Naive B cell (primary cell): ENCODE results near the gene FGF4. TPM values are rescaled to one million over a fixed set of nuclear protein-coding genes. Genes with fewer than 3 reads are reported as not detected.

ENCODE experiments used
- ATAC-seq, 2 donors: fragments of 150-1000 bp; cut with Tn5 transposase; 2 replicates each; pipeline ENCODE4 v1.10.0; 2021; ENCODE audit warnings: low read depth in 2 of 2, mild to moderate bottlenecking in 2 of 2, moderate library complexity in 2 of 2
- DNase-seq: peaks from one replicate; pipeline ENCODE4 v3.0.0; 2022
- H3K27ac Mint-ChIP-seq, 6 donors: one replicate each; pipeline ENCODE4 v1.8.0; 2020 to 2022; ENCODE audit warnings: mild to moderate bottlenecking in 6 of 6, mixed read lengths in 6 of 6, moderate library complexity in 5 of 6, inconsistent platforms in 2 of 6
- H3K27me3 Mint-ChIP-seq, 3 donors: one replicate each; pipeline ENCODE4 v1.8.0; 2021 to 2022; ENCODE audit warnings: mixed read lengths in 3 of 3, mild to moderate bottlenecking in 1 of 3
- H3K36me3 Mint-ChIP-seq, 2 donors: one replicate each; pipeline ENCODE4 v1.8.0; 2020 to 2022; ENCODE audit warnings: mixed read lengths in 2 of 2, inconsistent platforms in 1 of 2, mild to moderate bottlenecking in 1 of 2
- H3K4me1 Mint-ChIP-seq, 3 donors: one replicate each; pipeline ENCODE4 v1.8.0; 2020 to 2022; ENCODE audit warnings: mixed read lengths in 3 of 3, inconsistent platforms in 1 of 3, mild to moderate bottlenecking in 1 of 3, moderate library complexity in 1 of 3
- H3K4me3 Mint-ChIP-seq, 8 donors: one replicate each; pipeline ENCODE4 v1.8.0; 2020 to 2022; ENCODE audit warnings: mild to moderate bottlenecking in 8 of 8, mixed read lengths in 8 of 8, moderate library complexity in 8 of 8, inconsistent platforms in 2 of 8
- H3K9me3 Mint-ChIP-seq, 7 donors: one replicate each; pipeline ENCODE4 v1.8.0; 2020 to 2022; ENCODE audit warnings: mixed read lengths in 7 of 7, mild to moderate bottlenecking in 5 of 7, inconsistent platforms in 2 of 7, moderate library complexity in 1 of 7
- polyA plus RNA-seq, 6 donors: library from polyadenylated mRNA; unstranded; fragments of 300-500 nt; fragmentation: Illumina TruSeq; gene quantifications; one replicate each; pipeline ENCODE4 v1.2.3, GENCODE V29; 2021; ENCODE audit warnings: low read depth in 6 of 6

The FGF4 gene, protein sequence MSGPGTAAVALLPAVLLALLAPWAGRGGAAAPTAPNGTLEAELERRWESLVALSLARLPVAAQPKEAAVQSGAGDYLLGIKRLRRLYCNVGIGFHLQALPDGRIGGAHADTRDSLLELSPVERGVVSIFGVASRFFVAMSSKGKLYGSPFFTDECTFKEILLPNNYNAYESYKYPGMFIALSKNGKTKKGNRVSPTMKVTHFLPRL
- not detected for polyA plus RNA-seq

- Mint-ChIP-seq H3K9me3 (peaks cover 0 to 3% (median 0%) of the 10 kb centered on the region in 7 donors), H3K36me3 (no peaks in the 10 kb centered on the region), H3K4me1 (no peaks in the 10 kb centered on the region), H3K27me3 (peaks cover 19 to 59% (median 47%) of the 10 kb centered on the region in 3 donors), H3K27ac (no peak within 1 kb of the TSS), H3K4me3 (no peak within 1 kb of the TSS)
- DNase-seq = no peak
- ATAC-seq = no peak
Measured at GRCh38 chr11:69775163-69775755, at the start of gene FGF4. TSS of gene FGF4 (minus strand) at chr11:69775341. CDS start at chr11:69775084, 257 bp downstream.

GRCh38 chr11:69823641-69824265 is 48.6 kb upstream of the FGF4 start:
- no peak for ATAC-seq
- no peak overlapping the region for H3K27ac Mint-ChIP-seq
- H3K27me3 Mint-ChIP-seq = peaks cover 9 to 64% (median 48%) of the 10 kb centered on the region in 3 donors
- peaks cover 0 to 8% (median 4%) of the 10 kb centered on the region in 7 donors for H3K9me3 Mint-ChIP-seq
- H3K36me3 Mint-ChIP-seq = peaks cover 0 to 8% of the 10 kb centered on the region in 2 donors
- H3K4me1 Mint-ChIP-seq = peaks cover 0 to 3% (median 0%) of the 10 kb centered on the region in 3 donors
- no peak for DNase-seq
- H3K4me3 Mint-ChIP-seq = no peak overlapping the region

- H3K9me3 Mint-ChIP-seq = peaks cover 0 to 8% (median 1%) of the 10 kb centered on the region in 7 donors
Measured at GRCh38 chr11:69822676-69823494, 47.7 kb upstream of the FGF4 start.

GRCh38 chr11:69821511-69822040 is 46.4 kb upstream of the FGF4 start:
- Mint-ChIP-seq H3K4me1 (peaks cover 0 to 3% (median 0%) of the 10 kb centered on the region in 3 donors), H3K4me3 (no peak overlapping the region), H3K27ac (no peak overlapping the region), H3K9me3 (peaks cover 0 to 1% (median 0%) of the 10 kb centered on the region in 7 donors), H3K36me3 (peaks cover 0 to 8% of the 10 kb centered on the region in 2 donors), H3K27me3 (peaks cover 7 to 67% (median 50%) of the 10 kb centered on the region in 3 donors)
- ATAC-seq (no peak), DNase-seq (no peak)

More at GRCh38 chr11:69822676-69823494, 47.7 kb upstream of the FGF4 start:
- Mint-ChIP-seq H3K27ac (no peak overlapping the region), H3K36me3 (peaks cover 0 to 8% of the 10 kb centered on the region in 2 donors), H3K4me1 (peaks cover 0 to 3% (median 0%) of the 10 kb centered on the region in 3 donors), H3K4me3 (no peak overlapping the region), H3K27me3 (peaks cover 9 to 64% (median 48%) of the 10 kb centered on the region in 3 donors)
- no peak for DNase-seq
- ATAC-seq = no peak

DNA sequence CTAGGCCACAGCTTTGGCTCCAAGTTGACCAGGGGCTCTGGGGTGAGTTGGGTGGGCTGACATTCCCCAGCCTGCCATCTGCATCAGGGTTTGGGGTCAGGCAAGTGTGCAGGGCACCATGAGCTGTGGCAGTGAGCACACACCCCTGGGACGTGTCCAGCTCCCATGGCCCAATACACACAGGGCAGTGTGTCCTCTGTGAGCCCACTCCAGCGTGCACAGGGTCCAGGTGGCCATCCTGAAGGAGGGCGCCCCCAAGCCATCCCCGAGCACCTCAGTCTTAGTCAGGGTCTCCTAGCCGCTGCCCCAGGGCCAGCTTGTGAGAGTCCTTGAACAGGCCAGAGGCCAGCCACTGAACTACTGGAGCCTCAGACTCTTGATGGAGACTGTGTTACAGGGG is 45.3 kb upstream of the FGF4 start:
- no peaks in the 10 kb centered on the region for H3K9me3 Mint-ChIP-seq
- DNase-seq = no peak
- peaks cover 0 to 8% of the 10 kb centered on the region in 2 donors for H3K36me3 Mint-ChIP-seq
- H3K27me3 Mint-ChIP-seq = peaks cover 5 to 72% (median 55%) of the 10 kb centered on the region in 3 donors
- no peak overlapping the region for H3K27ac Mint-ChIP-seq
- H3K4me1 Mint-ChIP-seq = peaks cover 0 to 3% (median 0%) of the 10 kb centered on the region in 3 donors
- no peak for ATAC-seq
- no peak overlapping the region for H3K4me3 Mint-ChIP-seq

DNA sequence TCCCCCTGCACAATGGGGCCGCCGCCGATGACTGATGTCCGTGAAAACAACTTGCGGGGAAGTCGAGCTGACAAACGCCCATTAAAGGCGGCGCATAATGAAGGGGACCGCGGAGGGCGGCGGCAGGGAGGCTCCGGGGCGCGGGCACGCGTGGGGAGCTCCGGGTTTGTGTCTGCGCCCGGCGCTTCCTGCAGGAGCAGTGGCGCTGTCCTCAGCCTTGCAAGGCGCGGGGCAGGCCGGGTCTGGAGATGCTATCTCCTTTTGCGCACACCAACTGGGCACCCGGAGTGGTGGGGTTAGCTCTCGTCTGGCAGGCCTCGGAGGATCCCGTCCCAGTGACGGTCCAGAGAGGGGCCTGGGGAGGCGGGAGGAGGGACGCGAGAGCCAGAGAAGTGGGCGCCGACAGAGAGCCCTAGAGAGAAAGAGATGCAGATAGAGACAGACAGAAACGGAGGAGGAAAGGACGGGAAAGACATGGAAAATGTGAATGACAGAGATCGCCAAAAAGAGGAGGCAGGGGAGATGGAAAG is 44.5 kb upstream of the FGF4 start:
- H3K36me3 Mint-ChIP-seq = peaks cover 0 to 8% of the 10 kb centered on the region in 2 donors
- DNase-seq (no peak), ATAC-seq (no peak)
- H3K9me3 Mint-ChIP-seq = no peaks in the 10 kb centered on the region
- H3K4me3 Mint-ChIP-seq = peak overlapping the region in 1 of 8 donors; percentile 87
- peaks cover 0 to 3% (median 0%) of the 10 kb centered on the region in 3 donors for H3K4me1 Mint-ChIP-seq
- no peak overlapping the region for H3K27ac Mint-ChIP-seq
- H3K27me3 Mint-ChIP-seq = peaks cover 5 to 73% (median 60%) of the 10 kb centered on the region in 3 donors

- peaks cover 0 to 4% (median 0%) of the 10 kb centered on the region in 7 donors for H3K9me3 Mint-ChIP-seq
- peaks cover 9 to 72% (median 68%) of the 10 kb centered on the region in 3 donors for H3K27me3 Mint-ChIP-seq
- no peak within 1 kb of the TSS for H3K27ac Mint-ChIP-seq
- peaks cover 0 to 5% (median 0%) of the 10 kb centered on the region in 3 donors for H3K4me1 Mint-ChIP-seq
- no peak for DNase-seq
- no peak for ATAC-seq
- peak within 1 kb of the TSS in 1 of 8 donors; percentile 87 for H3K4me3 Mint-ChIP-seq
- peaks cover 0 to 13% of the 10 kb centered on the region in 2 donors for H3K36me3 Mint-ChIP-seq
Measured at GRCh38 chr11:69818603-69819441, 43.7 kb upstream of the FGF4 start, which contains the start of gene FGF3. TSS of gene FGF3 (minus strand) at chr11:69819416. CDS start at chr11:69818933, 483 bp downstream.

DNA sequence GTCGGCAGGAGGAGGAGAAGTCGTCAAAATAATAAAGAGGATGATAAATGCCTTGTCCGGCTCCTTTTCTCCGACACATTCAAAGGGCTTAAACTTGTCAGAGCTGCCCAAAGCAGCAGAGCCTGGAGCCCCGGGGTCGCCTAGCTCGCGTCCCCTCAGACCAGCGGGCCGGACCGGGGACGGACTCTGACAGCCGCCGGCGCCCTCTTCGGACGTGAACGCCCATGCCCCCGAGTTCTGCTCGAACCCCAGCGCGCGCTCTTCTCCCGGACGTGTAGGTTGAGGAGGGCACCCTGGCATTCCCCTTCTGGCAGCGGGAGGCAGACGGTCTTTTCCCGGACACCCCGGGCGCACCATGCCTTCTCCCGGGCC is 43.1 kb upstream of the FGF4 start:
- Mint-ChIP-seq H3K27me3 (peaks cover 11 to 71% (median 71%) of the 10 kb centered on the region in 3 donors), H3K4me1 (peaks cover 0 to 6% (median 0%) of the 10 kb centered on the region in 3 donors), H3K4me3 (no peak overlapping the region), H3K9me3 (peaks cover 0 to 5% (median 0%) of the 10 kb centered on the region in 7 donors), H3K27ac (no peak overlapping the region), H3K36me3 (peaks cover 0 to 16% of the 10 kb centered on the region in 2 donors)
- DNase-seq (no peak), ATAC-seq (no peak)

DNA sequence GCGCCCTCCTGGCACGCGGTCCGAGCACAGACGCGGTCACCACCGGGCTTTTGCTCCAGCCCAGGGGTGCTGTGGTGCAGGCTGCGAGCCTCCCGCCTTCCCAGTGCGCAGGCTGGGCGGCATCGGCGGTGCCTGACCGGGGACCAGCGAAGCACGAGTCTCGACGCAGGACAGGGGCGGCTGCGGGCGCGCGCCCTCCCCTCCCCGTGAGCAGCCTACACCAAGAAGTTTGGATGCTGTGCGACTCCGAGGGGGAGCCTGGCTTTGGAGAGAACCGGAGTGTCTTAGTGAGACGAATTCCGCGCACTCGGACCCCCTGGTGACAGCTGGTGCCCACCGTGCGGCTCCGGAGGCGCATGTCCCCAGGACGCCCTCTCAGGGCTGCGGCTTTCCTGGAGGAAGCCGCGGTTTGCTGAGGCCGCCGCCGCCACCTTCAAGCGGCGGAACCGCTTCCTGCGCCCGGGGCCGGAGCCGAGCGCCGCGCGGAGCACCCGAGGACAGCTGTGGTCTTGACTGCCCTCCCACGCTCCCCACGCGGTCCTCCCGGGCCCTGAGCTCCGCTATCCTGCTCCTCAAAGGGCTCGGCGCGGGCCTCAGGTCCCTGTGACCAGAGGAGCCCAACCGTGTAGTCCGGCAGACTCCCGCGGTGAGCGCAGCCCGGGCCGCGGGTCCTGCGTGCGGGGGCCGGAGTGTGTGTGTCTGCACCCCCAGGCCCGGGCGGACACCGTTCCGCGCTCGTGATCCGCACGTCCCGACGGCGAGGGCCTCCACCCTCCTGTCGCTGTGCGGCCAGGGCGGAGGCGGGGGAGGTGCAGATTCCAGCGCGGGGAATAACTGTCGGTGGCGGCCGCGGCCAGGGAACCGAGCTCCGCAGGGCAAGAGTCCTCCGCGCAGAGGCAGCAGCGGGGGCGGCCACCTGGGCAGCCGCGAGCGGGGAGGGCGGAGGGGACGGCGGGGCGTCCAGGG is 42.4 kb upstream of the FGF4 start:
- peaks cover 0 to 5% (median 0%) of the 10 kb centered on the region in 7 donors for H3K9me3 Mint-ChIP-seq
- ATAC-seq (no peak), DNase-seq (no peak)
- H3K27me3 Mint-ChIP-seq = peaks cover 11 to 71% (median 67%) of the 10 kb centered on the region in 3 donors
- H3K4me3 Mint-ChIP-seq = no peak overlapping the region
- peaks cover 0 to 6% (median 0%) of the 10 kb centered on the region in 3 donors for H3K4me1 Mint-ChIP-seq
- H3K36me3 Mint-ChIP-seq = peaks cover 0 to 16% of the 10 kb centered on the region in 2 donors
- H3K27ac Mint-ChIP-seq = no peak overlapping the region

- ATAC-seq (no peak), DNase-seq (no peak)
- no peak overlapping the region for H3K27ac Mint-ChIP-seq
- H3K4me1 Mint-ChIP-seq = peaks cover 0 to 6% (median 0%) of the 10 kb centered on the region in 3 donors
- peaks cover 11 to 62% (median 58%) of the 10 kb centered on the region in 3 donors for H3K27me3 Mint-ChIP-seq
- no peak overlapping the region for H3K4me3 Mint-ChIP-seq
- peaks cover 0 to 16% of the 10 kb centered on the region in 2 donors for H3K36me3 Mint-ChIP-seq
- peaks cover 0 to 5% (median 0%) of the 10 kb centered on the region in 7 donors for H3K9me3 Mint-ChIP-seq
Measured at GRCh38 chr11:69816671-69817070, 41.5 kb upstream of the FGF4 start.

GRCh38 chr11:69815973-69816372 is 40.8 kb upstream of the FGF4 start:
- H3K27ac Mint-ChIP-seq = no peak overlapping the region
- H3K4me1 Mint-ChIP-seq = peaks cover 0 to 6% (median 0%) of the 10 kb centered on the region in 3 donors
- H3K36me3 Mint-ChIP-seq = peaks cover 0 to 16% of the 10 kb centered on the region in 2 donors
- ATAC-seq (no peak), DNase-seq (no peak)
- peaks cover 11 to 57% (median 53%) of the 10 kb centered on the region in 3 donors for H3K27me3 Mint-ChIP-seq
- H3K9me3 Mint-ChIP-seq = peaks cover 0 to 5% (median 0%) of the 10 kb centered on the region in 7 donors
- H3K4me3 Mint-ChIP-seq = no peak overlapping the region
